ENCODE measurements around the gene MTA2.
A peak's percentile ranks its signal among the peaks of the same experiment; 100 is the strongest.
"Not testable (repeated sequence)": the region's sequence is repeated elsewhere in the genome, so short reads cannot be mapped to it uniquely, and the experiment has no call there.

The MTA2 gene

GRCh38 chr11:62556108-62556874 lies 45.4 kb downstream of the MTA2 start:
- WGBS (ENCODE audit: insufficient coverage, insufficient read length), result no CpG with 5 or more reads among the region's 14 CpGs
- H3K4me1 ChIP-seq (ENCODE audit: control insufficient read depth, insufficient read depth, low read length), result peaks cover 23% of the 10 kb centered on the region
- no peak overlapping the region for H3K27ac ChIP-seq (ENCODE audit: low read length)
- DNase-seq (ENCODE audit: low read depth, low spot score), result no peak
- no peak overlapping the region for H3K4me3 ChIP-seq (ENCODE audit: low read length)
- no peaks in the 10 kb centered on the region for H3K9me3 ChIP-seq (ENCODE audit: control insufficient read depth, insufficient read depth, low read length)
- H3K27me3 ChIP-seq (ENCODE audit: control insufficient read depth, insufficient read depth, low read length), result no peaks in the 10 kb centered on the region
- H3K36me3 ChIP-seq (ENCODE audit: control insufficient read depth, insufficient read depth, low read length), result peaks cover 16% of the 10 kb centered on the region; the same call in 1 of the 2 replicates

GRCh38 chr11:62555464-62556107 lies 46.1 kb downstream of the MTA2 start:
- no peak overlapping the region for H3K27ac ChIP-seq (ENCODE audit: low read length)
- H3K27me3 ChIP-seq (ENCODE audit: control insufficient read depth, insufficient read depth, low read length), result no peaks in the 10 kb centered on the region
- DNase-seq (ENCODE audit: low read depth, low spot score), result no peak
- no CpG with 5 or more reads among the region's 4 CpGs for WGBS (ENCODE audit: insufficient coverage, insufficient read length)
- H3K9me3 ChIP-seq (ENCODE audit: control insufficient read depth, insufficient read depth, low read length), result no peaks in the 10 kb centered on the region
- peaks cover 14% of the 10 kb centered on the region; the same call in 1 of the 2 replicates for H3K36me3 ChIP-seq (ENCODE audit: control insufficient read depth, insufficient read depth, low read length)
- peaks cover 21% of the 10 kb centered on the region for H3K4me1 ChIP-seq (ENCODE audit: control insufficient read depth, insufficient read depth, low read length)
- no peak overlapping the region for H3K4me3 ChIP-seq (ENCODE audit: low read length)

- Histone ChIP-seq H3K4me1 (ENCODE audit: control insufficient read depth, insufficient read depth, low read length) (peaks cover 21% of the 10 kb centered on the region), H3K36me3 (ENCODE audit: control insufficient read depth, insufficient read depth, low read length) (peaks cover 9% of the 10 kb centered on the region; the same call in 1 of the 2 replicates), H3K9me3 (ENCODE audit: control insufficient read depth, insufficient read depth, low read length) (no peaks in the 10 kb centered on the region), H3K27ac (ENCODE audit: low read length) (no peak overlapping the region), H3K4me3 (ENCODE audit: low read length) (no peak overlapping the region), H3K27me3 (ENCODE audit: control insufficient read depth, insufficient read depth, low read length) (no peaks in the 10 kb centered on the region)
- no peak for DNase-seq (ENCODE audit: low read depth, low spot score)
- no CpG with 5 or more reads among the region's 7 CpGs for WGBS (ENCODE audit: insufficient coverage, insufficient read length)
Measured at GRCh38 chr11:62554387-62555167, 47.1 kb downstream of the MTA2 start.

DNA sequence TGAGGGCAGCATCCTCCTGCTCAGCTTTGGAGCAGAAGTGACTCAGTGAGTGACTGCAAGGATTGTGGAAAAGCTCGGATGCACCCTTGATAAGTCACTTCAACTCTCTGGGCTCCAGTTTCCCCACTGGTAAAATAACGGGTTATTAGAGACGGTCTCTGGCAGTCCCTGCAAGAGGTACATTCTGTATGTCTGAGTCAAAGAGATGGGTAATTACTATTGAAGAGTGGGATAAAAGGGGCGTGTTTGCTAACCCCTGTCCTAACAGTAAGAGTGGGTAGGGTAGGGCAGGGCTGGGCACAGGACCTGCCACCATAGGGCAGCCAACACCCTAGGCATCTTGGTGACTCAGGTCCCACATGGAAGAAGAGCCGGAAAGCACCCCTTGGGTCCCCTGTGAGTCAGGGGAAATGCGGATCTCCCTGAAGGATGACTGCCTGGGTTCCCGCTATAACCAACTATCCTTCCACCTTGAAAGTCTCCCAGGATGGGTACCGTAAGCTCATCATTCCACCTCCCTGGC lies 47.8 kb downstream of the MTA2 start:
- Histone ChIP-seq H3K27me3 (ENCODE audit: control insufficient read depth, insufficient read depth, low read length) (no peaks in the 10 kb centered on the region), H3K36me3 (ENCODE audit: control insufficient read depth, insufficient read depth, low read length) (peaks cover 4% of the 10 kb centered on the region; the same call in 1 of the 2 replicates), H3K27ac (ENCODE audit: low read length) (no peak overlapping the region), H3K4me1 (ENCODE audit: control insufficient read depth, insufficient read depth, low read length) (peaks cover 21% of the 10 kb centered on the region), H3K9me3 (ENCODE audit: control insufficient read depth, insufficient read depth, low read length) (no peaks in the 10 kb centered on the region), H3K4me3 (ENCODE audit: low read length) (no peak overlapping the region)
- no peak for DNase-seq (ENCODE audit: low read depth, low spot score)
- WGBS (ENCODE audit: insufficient coverage, insufficient read length), result no CpG with 5 or more reads among the region's 8 CpGs

DNA sequence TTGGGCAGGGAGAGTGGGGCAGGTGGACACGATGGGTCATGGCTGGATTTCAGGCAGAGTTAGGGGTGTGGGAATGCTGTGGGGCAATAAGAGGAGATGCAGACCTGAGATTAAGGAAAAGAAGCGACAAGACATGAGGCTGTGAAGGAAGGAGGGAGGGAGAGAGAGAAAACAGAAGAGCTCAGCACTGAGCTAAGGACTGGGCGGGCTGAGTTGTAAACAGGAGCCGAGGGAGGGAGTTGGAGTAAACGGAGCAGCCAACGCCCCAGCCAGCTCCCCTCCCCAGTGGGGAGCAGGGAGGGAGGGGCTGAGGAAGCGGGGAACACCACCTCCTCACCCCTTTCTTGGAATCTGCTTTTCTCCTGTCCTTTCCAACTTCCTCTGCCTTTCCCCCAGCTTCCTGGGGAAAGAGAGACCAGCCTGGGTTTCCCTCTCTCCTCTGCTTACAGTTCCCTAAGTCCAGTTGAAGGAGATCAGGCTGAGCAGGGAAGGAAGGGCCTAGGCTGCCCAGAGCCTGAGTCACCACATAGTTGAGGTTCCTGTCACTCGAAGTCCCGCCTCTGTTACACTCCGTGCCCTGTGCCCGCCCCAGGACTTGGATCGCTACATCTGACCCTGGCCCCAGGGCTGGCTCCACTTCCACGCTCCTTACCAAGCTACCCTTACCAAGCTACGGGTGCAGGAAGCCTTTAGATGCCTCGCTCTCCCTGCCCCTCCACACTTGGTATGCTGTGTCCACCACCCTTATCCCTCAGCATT lies 48.4 kb downstream of the MTA2 start:
- Histone ChIP-seq H3K4me3 (ENCODE audit: low read length) (no peak overlapping the region), H3K27ac (ENCODE audit: low read length) (no peak overlapping the region), H3K27me3 (ENCODE audit: control insufficient read depth, insufficient read depth, low read length) (no peaks in the 10 kb centered on the region; the same call in 1 of the 2 replicates), H3K4me1 (ENCODE audit: control insufficient read depth, insufficient read depth, low read length) (peaks cover 21% of the 10 kb centered on the region), H3K9me3 (ENCODE audit: control insufficient read depth, insufficient read depth, low read length) (no peaks in the 10 kb centered on the region), H3K36me3 (ENCODE audit: control insufficient read depth, insufficient read depth, low read length) (no peaks in the 10 kb centered on the region; the same call in 1 of the 2 replicates)
- WGBS (ENCODE audit: insufficient coverage, insufficient read length), result no CpG with 5 or more reads among the region's 15 CpGs
- DNase-seq (ENCODE audit: low read depth, low spot score), result no peak

- no CpG with 5 or more reads among the region's 4 CpGs for WGBS (ENCODE audit: insufficient coverage, insufficient read length)
- Histone ChIP-seq H3K27me3 (ENCODE audit: control insufficient read depth, insufficient read depth, low read length) (peaks cover 6% of the 10 kb centered on the region), H3K27ac (ENCODE audit: low read length) (no peak overlapping the region), H3K4me3 (ENCODE audit: low read length) (no peak overlapping the region), H3K4me1 (ENCODE audit: control insufficient read depth, insufficient read depth, low read length) (peaks cover 21% of the 10 kb centered on the region), H3K36me3 (ENCODE audit: control insufficient read depth, insufficient read depth, low read length) (no peaks in the 10 kb centered on the region; the same call in 1 of the 2 replicates), H3K9me3 (ENCODE audit: control insufficient read depth, insufficient read depth, low read length) (no peaks in the 10 kb centered on the region)
- DNase-seq (ENCODE audit: low read depth, low spot score), result no peak
Measured at GRCh38 chr11:62552485-62553079, 49.1 kb downstream of the MTA2 start.

GRCh38 chr11:62550478-62550877 lies 51.2 kb downstream of the MTA2 start:
- H3K9me3 ChIP-seq (ENCODE audit: control insufficient read depth, insufficient read depth, low read length); H3K27ac ChIP-seq (ENCODE audit: low read length); H3K4me3 ChIP-seq (ENCODE audit: low read length); DNase-seq (ENCODE audit: low read depth, low spot score); H3K36me3 ChIP-seq (ENCODE audit: control insufficient read depth, insufficient read depth, low read length): not testable (repeated sequence)
- Histone ChIP-seq H3K4me1 (ENCODE audit: control insufficient read depth, insufficient read depth, low read length) (peaks cover 12% of the 10 kb centered on the region), H3K27me3 (ENCODE audit: control insufficient read depth, insufficient read depth, low read length) (peaks cover 13% of the 10 kb centered on the region)
- no CpG with 5 or more reads among the region's 2 CpGs for WGBS (ENCODE audit: insufficient coverage, insufficient read length)

DNA sequence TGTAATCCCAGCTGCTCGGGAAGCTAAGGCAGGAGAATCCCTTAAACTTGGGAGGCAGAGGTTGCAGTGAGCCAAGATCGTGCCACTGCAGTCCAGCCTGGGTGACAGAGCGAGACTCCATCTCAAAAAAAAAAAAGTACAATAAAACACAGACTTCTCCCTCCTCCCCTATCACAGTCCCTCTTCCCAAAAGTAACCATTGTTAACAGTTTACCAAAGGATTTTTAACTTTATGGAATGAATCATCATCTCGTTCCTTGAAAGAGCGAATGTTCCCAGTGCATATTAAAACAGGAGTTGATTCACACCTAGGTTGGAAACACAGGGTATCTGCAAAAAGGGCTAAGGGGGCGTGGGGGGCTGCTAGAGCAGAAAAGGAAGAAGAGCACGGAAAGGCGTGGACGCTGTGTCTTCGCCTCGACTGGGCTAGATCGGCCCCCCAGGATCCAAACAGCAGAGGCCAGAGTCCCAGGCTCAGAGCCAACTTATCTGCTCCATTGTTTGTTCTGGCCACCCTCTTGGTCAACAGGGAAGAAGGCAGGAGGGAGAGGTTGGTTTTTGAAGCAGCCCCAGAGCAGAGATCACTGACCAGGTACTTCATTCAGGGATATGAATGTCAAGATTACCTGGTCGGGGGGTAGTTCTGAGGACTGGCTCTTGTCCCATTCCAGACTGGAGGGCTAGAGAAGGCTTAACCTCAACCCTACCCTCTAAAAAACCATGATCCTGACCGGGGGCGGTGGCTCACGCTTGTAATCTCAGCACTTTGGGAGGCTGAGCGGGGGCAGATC lies 52.9 kb downstream of the MTA2 start:
- DNase-seq (ENCODE audit: low read depth, low spot score), result no peak

DNA sequence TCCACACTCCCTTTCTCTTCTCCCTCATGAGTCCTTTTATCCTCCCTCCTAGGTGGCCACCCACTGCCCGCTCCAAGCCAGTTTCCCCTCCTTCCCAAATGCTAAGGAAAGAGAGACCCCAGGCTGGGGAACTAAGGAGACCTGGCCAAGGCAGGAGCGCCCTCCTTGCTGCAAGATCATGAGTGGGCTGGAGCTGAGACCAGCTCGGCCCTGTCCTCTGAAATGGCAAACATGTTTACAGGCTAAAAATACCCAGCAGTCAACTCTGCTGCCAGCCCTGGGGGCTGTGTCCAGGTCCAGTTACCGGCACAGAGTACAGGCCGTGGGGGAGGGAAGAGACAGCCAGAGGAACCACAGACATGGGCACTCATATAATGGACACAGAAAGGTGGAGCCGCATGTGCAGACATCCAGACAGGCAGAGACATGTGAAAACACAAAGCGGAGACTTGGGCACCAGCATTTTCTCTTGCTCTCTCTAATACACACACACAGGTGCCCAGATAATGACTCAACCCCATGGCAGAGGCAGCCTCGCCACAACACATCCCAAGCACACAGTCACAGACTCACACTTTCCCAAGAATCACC lies 53.9 kb downstream of the MTA2 start:
- WGBS (ENCODE audit: insufficient coverage, insufficient read length), result no CpG with 5 or more reads among the region's 8 CpGs
- Histone ChIP-seq H3K27ac (ENCODE audit: low read length) (no peak overlapping the region), H3K27me3 (ENCODE audit: control insufficient read depth, insufficient read depth, low read length) (peaks cover 38% of the 10 kb centered on the region), H3K9me3 (ENCODE audit: control insufficient read depth, insufficient read depth, low read length) (no peaks in the 10 kb centered on the region), H3K4me3 (ENCODE audit: low read length) (peak overlapping the region; percentile 59; the same call in 1 of the 2 replicates), H3K4me1 (ENCODE audit: control insufficient read depth, insufficient read depth, low read length) (peaks cover 1% of the 10 kb centered on the region; the same call in 1 of the 2 replicates), H3K36me3 (ENCODE audit: control insufficient read depth, insufficient read depth, low read length) (no peaks in the 10 kb centered on the region)
- no peak for DNase-seq (ENCODE audit: low read depth, low spot score)

More for the DNA sequence above, 52.9 kb downstream of the MTA2 start:
- Histone ChIP-seq H3K27ac (ENCODE audit: low read length) (no peak overlapping the region), H3K27me3 (ENCODE audit: control insufficient read depth, insufficient read depth, low read length) (peaks cover 29% of the 10 kb centered on the region), H3K4me3 (ENCODE audit: low read length) (no peak overlapping the region), H3K36me3 (ENCODE audit: control insufficient read depth, insufficient read depth, low read length) (no peaks in the 10 kb centered on the region), H3K4me1 (ENCODE audit: control insufficient read depth, insufficient read depth, low read length) (peaks cover 7% of the 10 kb centered on the region; the same call in 1 of the 2 replicates), H3K9me3 (ENCODE audit: control insufficient read depth, insufficient read depth, low read length) (no peaks in the 10 kb centered on the region)
- no CpG with 5 or more reads among the region's 17 CpGs for WGBS (ENCODE audit: insufficient coverage, insufficient read length)

Data from iPS DF 6.9 (cell line).